ENCODE results near the gene PLD5.

- TF ChIP-seq CTCF (IDR thresholded peaks at IDR 0.05; ENCODE audit: low read depth, low read length, missing input control), result no peak
- TF ChIP-seq JUND (IDR thresholded peaks at IDR 0.05), result no peak
- no peak for TF ChIP-seq RAD21 (IDR thresholded peaks at IDR 0.05)
- TF ChIP-seq, protein P1, sequence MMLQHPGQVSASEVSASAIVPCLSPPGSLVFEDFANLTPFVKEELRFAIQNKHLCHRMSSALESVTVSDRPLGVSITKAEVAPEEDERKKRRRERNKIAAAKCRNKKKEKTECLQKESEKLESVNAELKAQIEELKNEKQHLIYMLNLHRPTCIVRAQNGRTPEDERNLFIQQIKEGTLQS (IDR thresholded peaks at IDR 0.05), result no peak
- TF ChIP-seq SP1 (IDR thresholded peaks at IDR 0.05), result no peak
- TF ChIP-seq TAF1 (conservative IDR thresholded peaks at IDR 0.05), result no peak
- TF ChIP-seq ZBTB33 (IDR thresholded peaks at IDR 0.05), result no peak
- no peak for TF ChIP-seq EGR1 (IDR thresholded peaks at IDR 0.05; ENCODE audit: low read depth in 2 of 2)
- no peak for TF ChIP-seq MAX (IDR thresholded peaks at IDR 0.05)
- no peak for TF ChIP-seq FOXA1 (IDR thresholded peaks at IDR 0.05)
- no peak for TF ChIP-seq GABPA (IDR thresholded peaks at IDR 0.05 in 1 of 2, conservative IDR thresholded peaks at IDR 0.05 in 1 of 2)
- TF ChIP-seq REST (IDR thresholded peaks at IDR 0.05), result no peak
- TF ChIP-seq NR2F2 (IDR thresholded peaks at IDR 0.05), result no peak
Measured at GRCh38 chr1:242470774-242471173, 53.7 kb downstream of the PLD5 start.

All from liver (tissue), 3 donors.